Activated T-helper 9 cell treated with anti-CD3 and anti-CD28 coated beads, Interleukin-2, amount 50 U/mL, for 16 hours (primary cell): ENCODE measurements around the gene ZNF419.
A peak's percentile ranks its signal among the peaks of the same experiment; 100 is the strongest.
"Not testable (repeated sequence)": the region's sequence is repeated elsewhere in the genome, so short reads cannot be mapped to it uniquely, and the experiment has no call there.

Experiments used
- DNase-seq: peaks from one replicate; pipeline ENCODE4 v3.0.0-alpha.2; 2020; ENCODE audit warnings: low read depth

ZNF419 gene

DNA sequence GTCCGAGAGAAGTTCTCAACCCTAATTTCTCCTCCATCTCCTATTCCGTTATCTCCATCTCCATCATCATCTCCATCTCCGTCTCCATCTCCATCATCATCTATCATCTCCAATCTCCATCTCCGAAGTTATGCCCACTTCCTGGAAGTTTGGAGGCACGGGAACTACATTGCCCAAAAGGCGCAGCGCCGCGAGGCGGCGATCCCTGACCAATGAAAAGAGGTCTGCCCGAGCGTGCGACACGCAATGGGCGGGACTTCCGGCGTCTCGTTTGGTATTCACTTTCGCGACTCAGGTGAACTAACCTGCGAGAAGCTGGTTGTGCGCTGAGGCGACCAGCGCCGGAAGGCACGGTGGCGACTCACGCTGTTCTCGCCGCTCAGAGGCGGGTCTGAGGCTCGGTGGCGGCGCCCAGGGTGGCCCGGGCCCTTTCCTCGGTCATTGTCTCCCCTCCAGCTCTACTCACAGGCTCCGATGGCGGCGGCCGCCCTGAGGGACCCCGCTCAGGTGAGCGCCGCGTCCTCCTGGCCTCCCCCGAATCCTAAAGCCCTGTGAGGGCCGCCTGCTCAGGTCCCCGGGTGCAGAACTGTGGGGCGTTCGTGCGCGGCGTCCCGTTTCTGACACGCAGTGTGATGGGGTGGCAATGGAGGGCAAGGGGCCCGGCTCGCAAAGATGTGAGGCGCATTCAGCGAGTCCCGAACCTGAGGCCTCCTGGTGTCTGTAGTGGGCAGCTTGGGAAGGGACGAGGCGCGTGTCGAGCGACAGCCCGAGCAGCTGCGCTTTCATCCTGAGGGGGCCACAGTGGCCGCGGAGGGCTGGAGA lies at the start of gene ZNF419:
TSS of gene ZNF419 (plus strand) at position 274 of the 822 bp plus-strand sequence. CDS start at position 475, 201 bp downstream.
- peak; percentile 93 for DNase-seq

GRCh38 chr19:57437931-57438330 lies 49.6 kb upstream of the ZNF419 start:
- DNase-seq, result no peak

- DNase-seq, result no peak
Measured at GRCh38 chr19:57438925-57439324, 48.6 kb upstream of the ZNF419 start.

DNA sequence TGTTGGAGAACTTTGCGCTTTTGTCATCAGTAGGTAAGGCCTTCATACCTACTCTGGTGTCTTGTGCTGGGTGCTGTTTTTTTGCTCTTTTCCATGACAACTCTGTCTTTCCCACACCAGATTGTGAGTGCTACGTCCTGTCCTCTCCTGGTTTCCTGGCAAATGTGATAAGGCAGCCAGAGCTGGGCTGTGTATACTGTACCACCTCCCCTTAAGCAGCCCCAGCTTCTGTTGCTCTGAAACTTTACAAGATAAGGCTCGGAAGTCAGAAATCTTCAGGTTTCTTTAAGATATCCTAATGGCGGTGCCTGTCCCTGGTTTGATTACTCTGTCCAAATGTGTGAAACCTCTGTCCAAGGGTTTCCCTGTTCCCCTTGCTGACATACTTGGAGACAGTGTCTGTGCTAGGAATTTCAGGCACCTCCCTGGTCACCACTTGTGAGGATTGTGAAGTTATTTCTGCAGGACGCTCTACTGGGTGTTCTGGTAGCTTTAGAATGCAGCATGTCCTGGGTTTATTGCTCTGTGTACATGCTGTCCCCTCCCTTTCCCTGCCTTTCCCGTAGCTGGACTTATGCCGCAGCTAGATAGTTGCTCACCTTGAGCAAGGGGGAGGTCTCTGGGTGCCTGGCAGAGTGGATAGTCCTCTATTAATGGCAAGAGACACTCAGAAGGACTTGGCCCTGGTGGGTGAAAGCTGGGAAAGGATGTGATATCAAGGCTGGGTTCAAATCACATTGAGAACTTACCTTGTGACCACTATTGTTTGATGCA lies 45.4 kb upstream of the ZNF419 start:
- no peak for DNase-seq

DNA sequence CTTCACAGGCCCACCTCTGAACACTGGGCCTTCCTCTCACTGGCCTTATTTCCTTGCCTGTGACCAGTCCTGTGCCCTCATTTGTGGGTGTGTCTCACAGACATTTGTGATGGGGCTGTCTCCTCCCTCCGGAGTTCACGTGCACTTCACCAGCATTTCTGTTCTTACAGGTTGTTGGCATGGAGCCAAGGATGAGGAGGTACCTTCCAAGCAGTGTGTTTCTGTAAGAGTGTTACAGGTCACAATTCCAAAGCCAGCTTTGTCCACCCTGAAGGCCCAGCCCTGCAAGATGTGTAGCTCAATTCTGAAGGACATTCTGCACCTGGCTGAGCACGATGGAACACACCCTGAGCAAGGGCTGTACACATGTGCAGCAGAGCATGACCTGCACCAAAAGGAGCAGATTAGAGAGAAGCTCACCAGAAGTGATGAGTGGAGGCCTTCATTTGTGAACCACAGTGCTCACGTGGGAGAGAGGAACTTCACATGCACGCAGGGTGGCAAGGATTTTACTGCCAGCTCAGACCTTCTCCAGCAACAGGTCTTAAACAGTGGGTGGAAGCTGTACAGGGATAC lies 44.3 kb upstream of the ZNF419 start:
- no peak for DNase-seq

DNA sequence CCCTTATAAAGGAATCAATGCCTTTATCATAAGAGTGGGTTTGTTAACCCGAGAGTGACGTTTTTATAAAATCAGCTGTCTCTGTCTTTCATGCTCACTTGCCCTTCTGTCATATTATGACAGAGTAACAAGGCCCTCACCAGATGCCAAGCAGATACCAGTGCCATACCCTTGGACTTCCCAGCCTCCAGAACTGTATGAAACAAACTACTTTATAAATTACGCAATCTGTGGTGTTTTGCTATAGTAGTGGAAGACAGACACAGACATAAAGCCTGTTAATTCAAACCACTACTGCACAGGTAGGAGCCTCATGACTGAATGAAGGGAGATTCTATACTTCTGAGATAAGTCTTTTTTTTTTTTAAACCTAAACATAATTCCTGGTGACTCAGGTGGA lies 35.2 kb upstream of the ZNF419 start:
- DNase-seq, result no peak

DNA sequence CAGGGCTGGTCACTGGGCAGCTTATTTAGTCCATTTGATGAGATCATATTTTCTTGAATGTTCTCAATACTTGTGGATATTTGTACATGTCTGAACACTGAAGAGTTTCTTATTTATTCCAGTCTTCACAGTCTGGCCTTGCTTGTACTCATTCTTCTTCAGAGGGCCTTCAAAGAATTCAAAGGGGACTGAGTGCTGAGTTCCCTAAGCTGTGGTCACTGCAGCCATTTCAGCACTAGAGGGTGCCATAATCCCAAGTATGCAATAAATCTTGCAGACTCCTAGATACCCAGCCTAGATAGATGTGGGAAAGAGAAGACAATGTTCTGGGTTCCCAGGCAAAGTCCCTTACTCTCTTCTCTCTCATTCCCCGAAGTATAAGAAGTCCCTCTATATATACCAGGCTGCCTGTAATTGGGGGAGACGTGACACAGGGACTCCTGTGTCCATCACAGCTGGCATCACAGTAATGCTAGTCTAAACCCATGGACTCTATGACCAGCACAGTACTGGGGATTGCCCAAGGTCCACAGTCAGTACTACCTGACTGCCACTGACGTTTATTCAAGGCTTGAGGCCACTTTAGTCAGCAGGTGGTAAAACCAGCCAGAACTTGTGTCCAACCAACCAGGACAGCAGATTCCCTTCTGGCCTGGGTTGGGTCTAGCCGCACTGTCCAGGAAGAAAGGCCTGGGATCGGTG lies 21.7 kb upstream of the ZNF419 start:
- DNase-seq, result no peak

- DNase-seq, result no peak
Measured at GRCh38 chr19:57466489-57466888, 21.1 kb upstream of the ZNF419 start.

DNA sequence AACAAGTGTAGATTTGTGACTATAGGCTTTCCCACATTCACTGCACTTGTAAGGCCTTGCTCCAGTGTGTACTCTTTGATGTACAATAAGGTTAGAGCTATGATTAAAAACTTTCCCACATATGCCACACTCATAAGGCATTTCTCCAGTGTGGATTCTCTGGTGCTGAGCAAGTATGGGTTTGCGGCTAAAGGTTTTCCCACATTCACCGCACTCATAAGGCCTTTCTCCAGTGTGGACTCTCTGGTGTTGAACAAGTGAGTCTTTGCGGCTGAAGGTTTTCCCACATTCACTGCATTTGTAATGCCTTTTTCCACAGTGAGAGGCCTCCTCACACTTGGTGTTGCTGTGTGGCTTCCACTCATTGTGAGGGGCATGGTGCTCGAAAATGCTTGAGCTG lies 13.9 kb upstream of the ZNF419 start:
- no peak for DNase-seq

GRCh38 chr19:57477191-57478008 lies 10.2 kb upstream of the ZNF419 start, which contains the start of gene ZNF772:
Gene ZNF772 (minus strand): TSS chr19:57477566. CDS start chr19:57477309, 257 bp downstream.
- DNase-seq, result peak; percentile 81

GRCh38 chr19:57488299-57488644 lies 722 bp downstream of the ZNF419 start:
- not testable (repeated sequence) for DNase-seq

GRCh38 chr19:57499332-57499679 lies 11.8 kb downstream of the ZNF419 start:
- not testable (repeated sequence) for DNase-seq

DNA sequence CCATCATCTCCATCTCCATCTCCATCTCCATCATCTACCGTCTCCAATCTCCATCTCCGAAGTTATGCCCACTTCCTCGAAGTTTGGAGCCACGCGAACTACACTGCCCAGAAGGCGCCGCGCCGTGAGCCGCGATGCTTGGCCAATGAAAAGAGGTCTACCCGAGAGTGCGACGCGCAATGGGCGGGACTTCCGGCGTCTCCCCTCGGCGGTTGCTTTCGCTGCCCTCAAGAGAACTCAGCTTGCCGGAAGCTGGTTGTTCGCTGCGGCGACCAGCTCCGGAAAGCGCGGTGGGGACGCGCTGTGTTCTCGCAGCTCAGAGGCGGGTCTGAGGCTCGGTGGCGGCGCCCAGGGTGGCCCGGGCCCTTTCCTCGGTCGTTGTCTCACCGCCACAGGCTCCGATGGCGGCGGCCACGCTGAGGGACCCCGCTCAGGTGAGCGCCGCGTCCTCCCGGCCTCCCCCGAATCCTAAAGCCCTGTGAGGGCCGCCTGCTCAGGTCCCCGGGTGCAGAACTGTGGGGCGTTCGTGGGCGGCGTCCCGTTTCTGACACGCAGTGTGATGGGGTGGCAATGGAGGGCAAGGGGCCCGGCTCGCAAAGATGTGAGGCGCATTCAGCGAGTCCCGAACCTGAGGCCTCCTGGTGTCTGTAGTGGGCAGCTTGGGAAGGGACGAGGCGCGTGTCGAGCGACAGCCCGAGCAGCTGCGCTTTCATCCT lies 12.3 kb downstream of the ZNF419 start, which contains the start of gene ZNF773:
TSS of gene ZNF773 (plus strand) at position 259 of the 716 bp plus-strand sequence. CDS start at position 402, 143 bp downstream.
- peak; percentile 94 for DNase-seq

DNA sequence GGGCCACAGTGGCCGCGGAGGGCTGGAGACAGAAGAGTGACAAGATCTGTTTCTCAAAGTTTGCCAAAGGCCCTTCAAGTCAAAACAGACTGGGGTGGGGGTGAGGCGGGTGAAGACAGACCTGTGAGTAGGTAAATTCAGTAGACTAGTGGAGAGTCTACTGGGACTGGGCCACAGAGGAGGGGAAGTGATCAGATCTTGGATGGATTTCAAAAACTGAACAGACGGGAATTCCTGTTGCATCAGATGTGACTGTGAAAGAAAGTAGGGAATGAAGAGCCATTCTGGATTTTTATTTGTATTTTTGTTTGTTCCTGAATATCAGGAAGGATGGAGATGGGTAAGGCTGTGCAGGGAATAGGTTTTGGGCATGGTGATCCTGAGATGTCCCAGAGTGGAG lies 12.8 kb downstream of the ZNF419 start:
- not testable (repeated sequence) for DNase-seq

DNA sequence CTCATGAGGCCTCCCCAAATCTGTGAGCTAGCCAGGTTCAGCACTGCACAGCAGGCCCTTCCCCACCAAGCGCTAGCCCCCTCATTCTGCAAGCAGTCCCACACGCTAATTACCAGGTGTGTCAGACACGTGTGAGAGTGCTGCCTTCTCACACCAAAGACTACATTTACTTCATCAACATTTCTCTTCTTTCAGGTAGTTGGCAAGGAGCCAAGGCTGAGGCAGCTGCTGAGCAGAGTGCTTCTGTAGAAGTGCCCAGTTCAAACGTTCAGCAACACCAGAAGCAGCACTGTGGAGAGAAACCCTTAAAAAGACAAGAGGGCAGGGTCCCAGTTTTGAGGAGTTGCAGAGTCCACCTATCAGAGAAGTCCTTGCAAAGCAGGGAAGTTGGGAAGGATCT lies 18.6 kb downstream of the ZNF419 start:
- DNase-seq, result no peak

- no peak for DNase-seq
Measured at GRCh38 chr19:57511484-57511883, 23.9 kb downstream of the ZNF419 start.

DNA sequence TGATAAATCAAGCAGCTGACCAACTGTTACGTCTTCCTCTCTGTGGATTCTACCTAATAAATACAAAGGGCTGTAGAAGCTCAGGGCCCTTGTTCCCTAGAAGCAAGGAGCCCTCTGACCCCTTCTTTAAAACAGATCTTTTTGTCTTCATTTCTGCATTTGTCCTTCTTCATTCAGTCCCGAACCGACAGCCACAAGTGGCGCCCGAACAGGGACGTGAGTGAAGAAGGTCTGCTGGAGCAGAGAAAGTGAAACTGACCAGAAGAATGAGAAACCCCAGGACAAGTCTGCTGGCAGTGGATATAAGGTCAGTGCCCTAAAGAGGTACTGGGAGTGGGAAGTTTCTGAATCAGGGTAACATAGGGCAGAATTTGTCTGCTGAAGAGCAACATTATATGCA lies 25.3 kb downstream of the ZNF419 start:
- no peak for DNase-seq

GRCh38 chr19:57515255-57515654 lies 27.7 kb downstream of the ZNF419 start:
- DNase-seq, result no peak

DNA sequence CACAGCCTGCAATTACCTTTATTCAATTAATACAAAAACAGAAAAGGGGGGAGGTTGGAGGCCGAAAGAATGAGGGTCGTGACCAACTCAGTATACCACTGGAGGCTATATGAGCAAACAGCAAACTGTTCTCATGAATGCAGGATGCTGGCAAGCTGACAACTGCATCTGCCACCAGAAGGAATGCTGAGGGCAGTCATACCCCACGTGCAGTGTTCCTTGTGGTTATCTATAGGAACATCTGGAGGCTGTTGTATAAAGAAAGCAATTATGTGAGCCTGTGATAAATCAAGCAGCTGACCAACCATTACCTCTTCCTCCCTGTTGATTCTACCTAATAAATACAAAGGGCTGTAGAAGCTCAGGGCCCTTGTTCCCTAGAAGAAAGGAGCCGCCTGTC lies 30.5 kb downstream of the ZNF419 start:
- DNase-seq, result not testable (repeated sequence)

- DNase-seq, result peak; percentile 79
Measured at GRCh38 chr19:57527136-57527881, 39.8 kb downstream of the ZNF419 start, which contains the start of gene ZNF549. Gene ZNF549 (plus strand): TSS chr19:57527356. CDS start chr19:57527574, 218 bp downstream.
